A673 (cell line): ENCODE data around the gene TRPV5.

Source experiments
- CTCF ChIP-seq: fragments of 300-800, 200-600 bp; sonication (generic); conservative IDR thresholded peaks from 2 replicates; pipeline ENCODE4 v1.5.1; 2017; ENCODE audit warnings: low read depth, mild to moderate bottlenecking, antibody characterized with exemption, low read length, moderate library complexity, mixed read lengths
- EZH2 ChIP-seq: fragments of 200-600 bp; sonication (generic); IDR thresholded peaks from 2 replicates; pipeline ENCODE4 v1.6.1; 2017; ENCODE audit warnings: borderline replicate concordance, low read depth, mild to moderate bottlenecking, mixed read lengths, antibody characterized with exemption, low read length; ENCODE audit not compliant: poor library complexity, severe bottlenecking

GRCh38 chr7:142904128-142904527 is 29.4 kb downstream of the TRPV5 start:
- no peak for TF ChIP-seq CTCF
- TF ChIP-seq EZH2: no peak
